GM19043 (cell line): Measurements from ENCODE around the gene SLC9B2.
"Not testable (repeated sequence)": the region's sequence is repeated elsewhere in the genome, so short reads cannot be mapped to it uniquely, and the experiment has no call there.

Experiments
- ATAC-seq: cut with Tn5 transposase; IDR thresholded peaks from one replicate; pipeline ENCODE4 v1.9.1; 2021; ENCODE audit warnings: low read depth; ENCODE audit not compliant: unreplicated experiment

Gene SLC9B2

GRCh38 chr4:103019308-103020124 is 57.0 kb downstream of the SLC9B2 start, which contains the start of gene SLC9B1:
Gene SLC9B1, minus strand, starts transcription at chr4:103019705. Its CDS starts 27,994 bp downstream, at chr4:102991711.
- peak; percentile 99 for ATAC-seq

- no peak for ATAC-seq
Measured at GRCh38 chr4:103018391-103019307, 57.9 kb downstream of the SLC9B2 start.

- no peak for ATAC-seq
Measured at GRCh38 chr4:103012551-103012950, 64.0 kb downstream of the SLC9B2 start.

GRCh38 chr4:103012060-103012459 is 64.5 kb downstream of the SLC9B2 start:
- ATAC-seq, result no peak

- no peak for ATAC-seq
Measured at GRCh38 chr4:103011378-103012025, 65.1 kb downstream of the SLC9B2 start.

GRCh38 chr4:103010804-103011203 is 65.8 kb downstream of the SLC9B2 start:
- ATAC-seq, result no peak

- peak; percentile 72 for ATAC-seq
Measured at GRCh38 chr4:103008875-103009729, 67.5 kb downstream of the SLC9B2 start.

- ATAC-seq, result no peak
Measured at GRCh38 chr4:103002551-103002950, 74.0 kb downstream of the SLC9B2 start.

- no peak for ATAC-seq
Measured at GRCh38 chr4:102994803-102995202, 81.8 kb downstream of the SLC9B2 start.

GRCh38 chr4:102993985-102994384 is 82.6 kb downstream of the SLC9B2 start:
- ATAC-seq, result not testable (repeated sequence)

- ATAC-seq, result no peak
Measured at GRCh38 chr4:102988429-102989020, 88.0 kb downstream of the SLC9B2 start.

- no peak for ATAC-seq
Measured at GRCh38 chr4:102981005-102981404, 95.6 kb downstream of the SLC9B2 start.
